Natural killer cell (primary cell): ENCODE results near the gene OLFM1. TPM values are rescaled to one million over a fixed set of nuclear protein-coding genes. Genes with fewer than 3 reads are reported as not detected.

Source experiments
- ATAC-seq, 3 donors: fragments of 150-1000 bp in 2 of 3; fragments of 200-7000 bp in 1 of 3; cut with Tn5 transposase; 1 replicate in 1 of 3; 2 replicates in 2 of 3; pipeline ENCODE4 v1.10.0; 2021; ENCODE audit warnings: mild to moderate bottlenecking in 2 of 3, moderate library complexity in 2 of 3
- DNase-seq, 2 donors: peaks; one replicate each; pipeline versions ENCODE4 v3.0.0 to v3.0.0-alpha.2; 2013 to 2021; ENCODE audit warnings: mixed read lengths in 1 of 2
- H3K27ac ChIP-seq: one replicate; pipeline ENCODE4 v1.5.1; 2013; ENCODE audit warnings: mild to moderate bottlenecking, low read length
- H3K27me3 ChIP-seq: one replicate; pipeline ENCODE4 v1.6.1; 2013; ENCODE audit warnings: low read length; ENCODE audit not compliant: control insufficient read depth, insufficient read depth
- H3K36me3 ChIP-seq: one replicate; pipeline ENCODE4 v1.6.1; 2013; ENCODE audit warnings: low read length; ENCODE audit not compliant: control insufficient read depth, insufficient read depth
- H3K4me1 ChIP-seq: one replicate; pipeline ENCODE4 v1.6.1; 2013; ENCODE audit warnings: low read length; ENCODE audit not compliant: control insufficient read depth, insufficient read depth
- H3K4me3 ChIP-seq: one replicate; pipeline ENCODE4 v1.5.1; 2013; ENCODE audit warnings: low read length
- H3K9me3 ChIP-seq: one replicate; pipeline ENCODE4 v1.6.1; 2013; ENCODE audit warnings: low read length; ENCODE audit not compliant: control insufficient read depth, insufficient read depth
- H3K27ac Mint-ChIP-seq, 2 donors: one replicate each; pipeline ENCODE4 v1.8.0; 2022; ENCODE audit warnings: mild to moderate bottlenecking in 2 of 2, mixed read lengths in 2 of 2, moderate library complexity in 1 of 2
- H3K27me3 Mint-ChIP-seq, 2 donors: one replicate each; pipeline ENCODE4 v1.8.0; 2022; ENCODE audit warnings: low read depth in 2 of 2, mixed read lengths in 2 of 2
- H3K36me3 Mint-ChIP-seq: one replicate; pipeline ENCODE4 v1.8.0; 2022; ENCODE audit warnings: mixed read lengths
- H3K4me1 Mint-ChIP-seq, 2 donors: one replicate each; pipeline ENCODE4 v1.8.0; 2022; ENCODE audit warnings: mixed read lengths in 2 of 2
- H3K4me3 Mint-ChIP-seq: one replicate; pipeline ENCODE4 v1.8.0; 2022; ENCODE audit warnings: mild to moderate bottlenecking, moderate library complexity, mixed read lengths
- H3K9me3 Mint-ChIP-seq, 2 donors: one replicate each; pipeline ENCODE4 v1.8.0; 2022; ENCODE audit warnings: mixed read lengths in 2 of 2
- WGBS: methylation state at CpG from one replicate; pipeline ENCODE4 v1.1.7; 2013; ENCODE audit warnings: missing lambda C conversion rate; ENCODE audit not compliant: insufficient coverage; 5-methylcytosine and 5-hydroxymethylcytosine counted together
- intact Hi-C: fragments of 100-400 bp; cut with micrococcal nuclease; formaldehyde crosslinking; loops from one replicate; pipeline ENCODE4 v1.14.2; 2022
- total RNA-seq, 4 donors: library from RNA; stranded (reverse); fragments of 120-200 nt in 1 of 4; gene quantifications; one replicate each; pipeline versions ENCODE4 v1.2.3 to v1.2.4, GENCODE V29; 2013 to 2022
- TF ChIP-seq, protein P1 (sequence below): fragments of 200-600 bp; IDR thresholded peaks from one replicate; pipeline ENCODE4 v1.8.0; 2022; ENCODE audit warnings: antibody characterized with exemption

OLFM1 gene
- total RNA-seq, 3 donors from 2014 or later (not counting 1 experiment from before 2014, with no cell fraction given) = 0.18 TPM; not detected in 2

DNA sequence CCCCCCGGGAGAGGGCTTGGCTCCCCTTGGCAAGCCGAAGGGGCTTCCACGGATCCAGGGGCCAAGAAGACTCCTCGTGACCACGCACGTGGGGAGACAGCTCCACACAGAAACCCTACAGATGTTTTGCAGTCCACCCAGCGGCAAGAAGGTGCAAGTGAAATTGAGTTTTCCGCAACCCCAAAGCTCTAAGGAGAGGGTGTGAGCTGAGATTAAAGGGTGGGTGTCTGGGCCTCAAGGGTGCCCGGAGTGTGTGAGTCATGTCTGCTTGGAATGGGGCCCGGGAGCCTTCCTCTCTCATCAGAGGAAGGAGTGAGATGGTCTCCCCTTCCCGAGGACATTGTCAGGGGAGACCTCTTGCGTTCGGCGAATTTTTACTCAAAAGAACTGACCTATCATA is 79.1 kb downstream of the OLFM1 start:
- ATAC-seq (no peak), DNase-seq (no peak)
- no peaks in the 10 kb centered on the region for H3K9me3 ChIP-seq
- no peak overlapping the region for H3K4me3 ChIP-seq
- no peak overlapping the region for H3K27ac ChIP-seq
- Mint-ChIP-seq H3K27me3 (peaks cover 0 to 2% of the 10 kb centered on the region in 2 donors), H3K27ac (no peak overlapping the region), H3K4me3 (no peak overlapping the region), H3K9me3 (no peaks in the 10 kb centered on the region), H3K36me3 (no peaks in the 10 kb centered on the region), H3K4me1 (no peaks in the 10 kb centered on the region)
- 91% methylated on average over 10 of the region's 14 CpGs for WGBS
- no peaks in the 10 kb centered on the region for H3K4me1 ChIP-seq
- no peaks in the 10 kb centered on the region for H3K27me3 ChIP-seq
- intact Hi-C loops = no loop called here
- TF ChIP-seq, protein P1, sequence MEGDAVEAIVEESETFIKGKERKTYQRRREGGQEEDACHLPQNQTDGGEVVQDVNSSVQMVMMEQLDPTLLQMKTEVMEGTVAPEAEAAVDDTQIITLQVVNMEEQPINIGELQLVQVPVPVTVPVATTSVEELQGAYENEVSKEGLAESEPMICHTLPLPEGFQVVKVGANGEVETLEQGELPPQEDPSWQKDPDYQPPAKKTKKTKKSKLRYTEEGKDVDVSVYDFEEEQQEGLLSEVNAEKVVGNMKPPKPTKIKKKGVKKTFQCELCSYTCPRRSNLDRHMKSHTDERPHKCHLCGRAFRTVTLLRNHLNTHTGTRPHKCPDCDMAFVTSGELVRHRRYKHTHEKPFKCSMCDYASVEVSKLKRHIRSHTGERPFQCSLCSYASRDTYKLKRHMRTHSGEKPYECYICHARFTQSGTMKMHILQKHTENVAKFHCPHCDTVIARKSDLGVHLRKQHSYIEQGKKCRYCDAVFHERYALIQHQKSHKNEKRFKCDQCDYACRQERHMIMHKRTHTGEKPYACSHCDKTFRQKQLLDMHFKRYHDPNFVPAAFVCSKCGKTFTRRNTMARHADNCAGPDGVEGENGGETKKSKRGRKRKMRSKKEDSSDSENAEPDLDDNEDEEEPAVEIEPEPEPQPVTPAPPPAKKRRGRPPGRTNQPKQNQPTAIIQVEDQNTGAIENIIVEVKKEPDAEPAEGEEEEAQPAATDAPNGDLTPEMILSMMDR = no peak
- no peaks in the 10 kb centered on the region for H3K36me3 ChIP-seq

DNA sequence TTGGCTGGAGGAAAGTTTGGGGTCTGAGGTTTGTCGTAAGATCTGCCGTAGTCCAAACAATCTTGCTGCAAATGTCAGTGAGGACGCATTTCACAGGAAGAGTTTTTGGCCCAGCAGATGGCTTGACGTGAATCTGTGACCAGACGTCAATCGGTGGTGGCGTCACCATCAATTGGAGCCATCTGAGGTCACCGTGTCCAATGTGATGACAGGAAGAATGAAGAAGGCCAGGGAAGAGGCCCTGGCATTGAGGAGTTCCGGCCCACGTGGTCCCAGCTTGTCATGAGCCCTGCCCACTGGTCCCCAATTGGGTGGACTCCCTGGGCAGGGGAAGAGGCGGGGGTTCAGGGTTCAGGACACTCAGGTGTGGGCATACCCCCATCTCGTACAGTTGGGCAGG is 79.9 kb downstream of the OLFM1 start:
- no peak overlapping the region for H3K27ac Mint-ChIP-seq
- no peaks in the 10 kb centered on the region for H3K36me3 Mint-ChIP-seq
- WGBS = 83% methylated on average over 12 of the region's 12 CpGs
- H3K9me3 Mint-ChIP-seq = no peaks in the 10 kb centered on the region
- DNase-seq (no peak), ATAC-seq (no peak)
- H3K27me3 ChIP-seq = no peaks in the 10 kb centered on the region
- H3K4me3 ChIP-seq = no peak overlapping the region
- H3K4me3 Mint-ChIP-seq = no peak overlapping the region
- TF ChIP-seq, protein P1 = no peak
- H3K36me3 ChIP-seq = no peaks in the 10 kb centered on the region
- no peak overlapping the region for H3K27ac ChIP-seq
- intact Hi-C loops = no loop called here
- H3K4me1 Mint-ChIP-seq = no peaks in the 10 kb centered on the region
- H3K27me3 Mint-ChIP-seq = peaks cover 0 to 2% of the 10 kb centered on the region in 2 donors
- H3K9me3 ChIP-seq = no peaks in the 10 kb centered on the region
- H3K4me1 ChIP-seq = no peaks in the 10 kb centered on the region

DNA sequence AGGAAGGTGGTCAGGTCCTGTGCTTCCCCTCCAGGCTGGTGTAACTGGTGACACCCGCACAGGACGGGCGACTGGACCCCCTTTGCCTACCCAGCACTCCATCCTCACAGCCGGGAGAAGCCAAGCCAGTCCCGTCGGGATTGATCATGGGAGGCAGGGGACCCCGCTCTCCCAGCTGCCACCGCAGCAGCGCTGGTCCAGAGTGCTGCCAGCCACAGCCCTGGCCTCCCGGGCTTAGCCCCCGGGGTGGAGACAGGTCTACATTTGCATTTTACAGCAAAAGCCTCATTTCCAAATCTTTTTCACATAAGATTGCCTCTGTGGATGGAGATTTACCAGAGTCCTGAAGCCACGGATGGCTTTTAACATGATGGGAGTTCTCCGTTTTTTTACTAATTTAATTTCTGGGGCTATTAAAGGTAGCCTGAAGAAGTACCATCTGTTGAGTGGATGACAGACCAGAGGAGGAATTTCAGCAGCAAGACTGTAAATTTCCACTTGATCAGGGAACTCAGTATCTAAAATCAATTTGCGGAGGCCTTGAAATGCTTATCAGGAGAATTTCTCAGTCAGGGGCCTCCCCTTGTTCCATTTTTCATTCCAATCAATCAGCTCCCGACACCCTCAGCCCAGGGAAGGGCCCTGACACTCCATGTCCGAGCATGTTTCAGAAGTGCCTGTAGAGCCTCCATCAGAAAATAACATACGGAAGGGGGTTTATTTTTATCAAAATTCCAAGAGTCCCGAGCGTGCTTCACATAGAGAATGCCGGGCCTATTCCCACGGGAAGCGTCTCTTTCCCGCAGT is 80.6 kb downstream of the OLFM1 start:
- DNase-seq = no peak
- Histone ChIP-seq H3K36me3 (no peaks in the 10 kb centered on the region), H3K9me3 (no peaks in the 10 kb centered on the region), H3K27ac (no peak overlapping the region), H3K27me3 (no peaks in the 10 kb centered on the region), H3K4me3 (no peak overlapping the region), H3K4me1 (no peaks in the 10 kb centered on the region)
- Mint-ChIP-seq H3K27ac (no peak overlapping the region), H3K9me3 (no peaks in the 10 kb centered on the region), H3K36me3 (no peaks in the 10 kb centered on the region), H3K4me3 (no peak overlapping the region), H3K4me1 (no peaks in the 10 kb centered on the region), H3K27me3 (peaks cover 0 to 2% of the 10 kb centered on the region in 2 donors)
- ATAC-seq = no peak
- intact Hi-C loops = no loop called here
- WGBS = 83% methylated on average over 23 of the region's 23 CpGs
- TF ChIP-seq, protein P1 = no peak
